Coronary artery (tissue), 2 donors: ENCODE results near the gene MYO1D.

Experiments
- DNase-seq: peaks from one replicate; pipeline ENCODE4 v3.0.0-alpha.2; 2017; ENCODE audit warnings: low spot score
- H3K27ac ChIP-seq, 2 donors: fragments of 200-600 bp; sonication (generic); one replicate each; pipeline ENCODE4 v1.5.1; 2016 to 2019
- H3K4me3 ChIP-seq: fragments of 200-600 bp; sonication (generic); 2 replicates; pipeline ENCODE4 v1.5.1; 2016; ENCODE audit warnings: mild to moderate bottlenecking, moderate library complexity
- TF ChIP-seq, protein P1 (sequence below): fragments of 200-600 bp; sonication (generic); IDR thresholded peaks from one replicate; pipeline ENCODE4 v1.5.1; 2019; ENCODE audit warnings: antibody characterized with exemption

Gene MYO1D

DNA sequence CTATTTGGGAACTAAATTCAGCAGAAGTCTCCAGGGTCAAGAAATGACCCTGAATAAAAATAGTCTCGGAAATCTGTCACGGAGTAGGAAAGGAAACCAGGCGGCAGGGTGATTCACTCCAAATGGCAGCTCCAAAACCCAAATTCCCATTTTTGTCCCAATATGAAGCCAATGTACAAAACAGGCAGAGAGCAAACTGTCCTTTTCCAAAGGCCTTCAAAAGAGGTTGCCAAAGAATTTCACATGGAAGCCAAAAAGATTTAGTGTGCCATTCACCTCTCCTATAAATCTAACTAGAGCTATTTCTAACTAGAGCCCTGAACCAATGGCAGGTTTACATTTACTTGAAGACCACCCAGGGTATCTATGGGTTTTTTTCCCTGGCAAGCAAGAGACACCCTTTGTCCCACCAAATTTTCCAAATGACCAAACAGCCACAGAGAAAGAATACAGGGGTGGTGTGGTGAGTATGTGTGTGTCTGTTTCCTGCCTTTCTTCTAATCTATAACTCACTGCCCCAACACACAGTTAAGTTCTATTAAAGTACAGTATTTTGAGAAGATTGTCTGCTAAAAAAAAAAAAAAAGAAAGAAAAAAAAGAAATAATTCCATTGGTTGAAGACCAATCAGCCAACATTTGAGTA lies 6.8 kb downstream of the MYO1D start:
- peak; percentile 79 for DNase-seq
- Histone ChIP-seq H3K4me3 (no peak overlapping the region), H3K27ac (peak overlapping the region; percentile 78 to 90)
- TF ChIP-seq, protein P1, sequence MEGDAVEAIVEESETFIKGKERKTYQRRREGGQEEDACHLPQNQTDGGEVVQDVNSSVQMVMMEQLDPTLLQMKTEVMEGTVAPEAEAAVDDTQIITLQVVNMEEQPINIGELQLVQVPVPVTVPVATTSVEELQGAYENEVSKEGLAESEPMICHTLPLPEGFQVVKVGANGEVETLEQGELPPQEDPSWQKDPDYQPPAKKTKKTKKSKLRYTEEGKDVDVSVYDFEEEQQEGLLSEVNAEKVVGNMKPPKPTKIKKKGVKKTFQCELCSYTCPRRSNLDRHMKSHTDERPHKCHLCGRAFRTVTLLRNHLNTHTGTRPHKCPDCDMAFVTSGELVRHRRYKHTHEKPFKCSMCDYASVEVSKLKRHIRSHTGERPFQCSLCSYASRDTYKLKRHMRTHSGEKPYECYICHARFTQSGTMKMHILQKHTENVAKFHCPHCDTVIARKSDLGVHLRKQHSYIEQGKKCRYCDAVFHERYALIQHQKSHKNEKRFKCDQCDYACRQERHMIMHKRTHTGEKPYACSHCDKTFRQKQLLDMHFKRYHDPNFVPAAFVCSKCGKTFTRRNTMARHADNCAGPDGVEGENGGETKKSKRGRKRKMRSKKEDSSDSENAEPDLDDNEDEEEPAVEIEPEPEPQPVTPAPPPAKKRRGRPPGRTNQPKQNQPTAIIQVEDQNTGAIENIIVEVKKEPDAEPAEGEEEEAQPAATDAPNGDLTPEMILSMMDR: no peak

DNA sequence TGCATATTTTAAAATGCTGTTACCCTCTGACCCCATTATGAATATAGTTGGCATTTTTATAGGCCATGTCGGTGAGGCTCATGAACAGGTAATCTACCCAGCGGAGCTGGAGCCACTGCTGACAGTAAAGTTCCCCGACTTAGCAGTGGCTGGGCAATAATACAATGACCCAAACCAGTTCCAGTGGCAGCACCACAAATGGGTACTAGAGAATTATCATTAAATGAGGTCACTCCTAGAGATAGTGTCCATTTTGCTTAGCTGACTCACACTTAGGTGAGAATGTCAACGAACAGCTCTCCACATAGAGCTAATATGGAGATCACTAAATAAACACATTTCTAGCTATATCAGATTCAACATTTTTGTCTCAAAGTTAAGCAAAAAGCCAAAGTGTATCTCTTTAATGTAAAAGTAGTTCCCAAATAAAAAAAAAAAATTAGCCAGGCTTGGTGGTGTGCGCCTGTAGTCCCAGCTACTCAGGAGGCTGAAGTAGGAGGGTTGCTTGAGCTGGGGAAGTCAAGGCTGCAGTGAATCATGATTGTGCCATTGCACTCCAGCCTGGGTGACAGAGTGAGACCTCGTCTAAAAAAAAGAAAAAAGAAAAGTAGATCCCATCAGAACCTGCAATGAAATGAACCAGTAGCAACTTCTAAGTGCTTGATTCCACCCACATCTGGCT lies 7.4 kb downstream of the MYO1D start:
- Histone ChIP-seq H3K27ac (peak overlapping the region; percentile 78 to 90), H3K4me3 (peak overlapping the region; percentile 17)
- DNase-seq: no peak
- TF ChIP-seq, protein P1: no peak

DNA sequence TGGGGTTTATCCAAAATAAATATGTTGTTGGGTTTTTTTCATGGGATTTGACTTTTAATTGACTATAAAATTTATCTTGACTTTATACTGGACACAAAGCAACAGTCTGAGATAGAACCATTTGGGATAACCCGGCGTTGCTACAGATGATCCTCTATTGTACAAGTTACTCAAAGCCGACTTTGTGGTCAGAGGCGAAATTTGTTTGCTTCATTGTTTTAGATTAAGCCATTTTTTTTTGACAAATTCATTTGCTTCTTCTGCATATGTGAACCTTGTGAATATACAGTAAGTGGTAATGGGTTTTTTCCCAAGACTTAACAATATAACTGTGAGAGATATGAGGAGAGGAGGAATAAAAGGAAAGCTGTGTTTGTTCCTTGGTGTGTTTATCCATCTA lies 11.8 kb downstream of the MYO1D start:
- no peak for DNase-seq
- H3K27ac ChIP-seq: peak overlapping the region; percentile 50 to 59
- TF ChIP-seq, protein P1: no peak
- no peak overlapping the region for H3K4me3 ChIP-seq

DNA sequence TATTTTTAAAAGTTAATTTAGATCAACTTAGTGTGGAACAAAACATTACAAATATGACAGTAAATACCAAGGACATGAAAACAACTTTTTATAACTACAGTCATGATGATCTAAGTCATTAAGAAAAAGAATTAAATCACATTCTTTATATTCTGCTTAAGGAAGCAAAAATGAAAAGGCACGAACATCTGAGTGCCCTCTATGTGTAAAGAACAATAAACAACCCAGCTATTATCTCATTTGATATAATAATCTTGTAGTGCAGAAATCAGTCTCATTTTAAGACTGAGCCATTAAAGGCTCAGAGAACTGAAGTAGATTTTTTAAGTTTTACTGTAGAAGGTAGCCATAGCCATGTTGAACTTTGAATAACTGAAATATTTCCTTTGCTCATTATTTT lies 13.4 kb downstream of the MYO1D start:
- TF ChIP-seq, protein P1: no peak
- Histone ChIP-seq H3K27ac (peak overlapping the region in 1 of 2 donors; percentile 44), H3K4me3 (no peak overlapping the region)
- DNase-seq: no peak

DNA sequence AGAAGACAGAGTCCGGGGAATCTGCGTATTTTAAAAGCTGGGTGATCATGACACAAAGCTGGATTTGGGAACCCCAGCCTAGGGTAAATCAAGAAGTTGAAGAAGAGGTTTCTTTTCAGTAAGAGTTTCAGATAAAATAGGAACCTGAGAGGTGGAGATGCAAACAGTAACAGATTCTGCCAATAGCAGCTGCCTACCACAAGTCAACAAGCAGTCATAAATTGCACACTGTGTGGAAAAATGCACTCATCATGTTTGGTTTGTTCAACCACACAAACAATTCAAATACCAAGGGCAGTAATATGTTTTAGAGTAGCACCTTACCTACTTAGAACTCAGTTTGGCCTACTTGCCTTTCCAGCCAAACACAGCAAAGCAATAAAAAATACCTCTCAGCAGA lies 14.0 kb downstream of the MYO1D start:
- Histone ChIP-seq H3K27ac (peak overlapping the region; percentile 10 to 44), H3K4me3 (no peak overlapping the region)
- TF ChIP-seq, protein P1: no peak
- no peak for DNase-seq

DNA sequence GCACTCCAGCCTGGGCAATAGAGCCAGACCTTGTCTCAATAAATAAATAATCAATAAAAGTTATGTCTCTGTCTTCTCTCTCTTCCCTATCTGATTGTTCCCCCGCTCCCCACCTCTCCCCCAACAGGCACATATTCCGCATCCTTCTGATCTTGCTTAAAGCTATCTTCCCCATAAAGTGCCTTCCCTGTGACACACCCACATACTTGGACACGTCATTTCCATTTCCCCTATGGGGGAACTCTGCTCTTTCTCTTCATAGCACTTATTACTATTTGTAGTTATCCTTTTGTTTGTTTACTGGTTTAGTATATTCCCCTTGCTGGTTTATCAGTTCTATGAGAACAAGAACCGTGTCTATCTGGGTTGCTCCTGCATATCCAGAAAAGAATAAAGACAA lies 14.9 kb downstream of the MYO1D start:
- Histone ChIP-seq H3K27ac (no peak overlapping the region), H3K4me3 (no peak overlapping the region)
- DNase-seq: no peak
- TF ChIP-seq, protein P1: no peak
